GM10266 (cell line): ENCODE results near the gene PIPOX.

ENCODE experiments used
- DNase-seq: peaks from one replicate; pipeline ENCODE4 v3.0.0; 2012; ENCODE audit errors: extremely low spot score
- CTCF ChIP-seq: IDR thresholded peaks from 2 replicates; pipeline ENCODE4 v1.5.1; 2012; ENCODE audit warnings: mild to moderate bottlenecking, low read depth; ENCODE audit not compliant: control insufficient read depth, insufficient read depth; ENCODE audit errors: missing control alignments

The PIPOX gene

GRCh38 chr17:29078183-29079045, 35.5 kb downstream of the PIPOX start:
- DNase-seq = no peak
- TF ChIP-seq CTCF = no peak

- no peak for DNase-seq
- no peak for TF ChIP-seq CTCF
These were observed 36.5 kb downstream of the PIPOX start for GRCh38 chr17:29079433-29079832.

GRCh38 chr17:29079887-29080286, 36.9 kb downstream of the PIPOX start:
- no peak for DNase-seq
- no peak for TF ChIP-seq CTCF

GRCh38 chr17:29080323-29080722, 37.4 kb downstream of the PIPOX start:
- DNase-seq = no peak
- no peak for TF ChIP-seq CTCF

- DNase-seq = no peak
- TF ChIP-seq CTCF = no peak
These were observed 38.0 kb downstream of the PIPOX start for GRCh38 chr17:29080965-29081364.

GRCh38 chr17:29084541-29085146, 41.7 kb downstream of the PIPOX start:
- no peak for TF ChIP-seq CTCF
- no peak for DNase-seq

- TF ChIP-seq CTCF = no peak
- no peak for DNase-seq
These were observed 42.3 kb downstream of the PIPOX start for GRCh38 chr17:29085223-29085622.
